Neural crest cell (in vitro differentiated cells): ENCODE data around the gene CHN2. TPM values are rescaled to one million over a fixed set of nuclear protein-coding genes. Genes with fewer than 3 reads are reported as not detected.

ENCODE experiments used
- DNase-seq: peaks from one replicate; pipeline ENCODE4 v3.0.0; 2021; ENCODE audit warnings: low read depth, mixed read lengths, low spot score
- H3K27ac Mint-ChIP-seq: one replicate; pipeline ENCODE4 v1.8.0; 2021; ENCODE audit warnings: mild to moderate bottlenecking, mixed read lengths; ENCODE audit not compliant: unreplicated experiment
- H3K27me3 Mint-ChIP-seq: 2 replicates; pipeline ENCODE4 v1.8.0; 2021; ENCODE audit warnings: low read depth, mild to moderate bottlenecking, mixed read lengths
- H3K36me3 Mint-ChIP-seq: 2 replicates; pipeline ENCODE4 v1.8.0; 2021; ENCODE audit warnings: low read depth, mild to moderate bottlenecking, mixed read lengths
- H3K4me1 Mint-ChIP-seq: 2 replicates; pipeline ENCODE4 v1.8.0; 2021; ENCODE audit warnings: mixed read lengths
- H3K4me3 Mint-ChIP-seq: one replicate; pipeline ENCODE4 v1.8.0; 2021; ENCODE audit warnings: mild to moderate bottlenecking, mixed read lengths
- H3K9me3 Mint-ChIP-seq: 2 replicates; pipeline ENCODE4 v1.8.0; 2021; ENCODE audit warnings: mixed read lengths
- CTCF ChIP-seq: fragments of 200-600 bp; sonication (generic); conservative IDR thresholded peaks from 2 replicates; pipeline ENCODE4 v1.5.0; 2021; ENCODE audit warnings: antibody characterized with exemption, mild to moderate bottlenecking
- long read RNA-seq: library from polyadenylated mRNA; unstranded; transcript quantifications from one replicate; pipeline ENCODE4 v2.0.0, GENCODE V29; 2020
- total RNA-seq: library from RNA; stranded (reverse); gene quantifications from 2 replicates; pipeline ENCODE4 v1.2.1, GENCODE V29; 2021

Gene CHN2
- 15.4 and 15.9 TPM in 2 replicates for total RNA-seq
- long read RNA-seq, transcript CHN2-208 (7 exons, 2,991 nt), result major isoform, 8 of 15 reads
- long read RNA-seq, partial matches to known transcripts, result 0 of 15 reads
- long read RNA-seq, other reads (novel, unspliced or antisense), result 4 of 15 reads

GRCh38 chr7:29194594-29195427, at the start of gene CHN2:
Gene CHN2 (plus strand): TSS chr7:29194775.
- H3K27ac Mint-ChIP-seq, result peak within 1 kb of the TSS; percentile 83
- peaks cover 64% of the 10 kb centered on the region for H3K27me3 Mint-ChIP-seq

GRCh38 chr7:29145553-29146056, 49.0 kb upstream of the CHN2 start:
- no peak for DNase-seq
- peaks cover 34% of the 10 kb centered on the region for H3K4me1 Mint-ChIP-seq
- H3K36me3 Mint-ChIP-seq, result peaks cover 2% of the 10 kb centered on the region
- H3K4me3 Mint-ChIP-seq, result peak overlapping the region; percentile 94
- H3K27me3 Mint-ChIP-seq, result peaks cover 28% of the 10 kb centered on the region
- peaks cover 2% of the 10 kb centered on the region for H3K9me3 Mint-ChIP-seq
- no peak for TF ChIP-seq CTCF
- peak overlapping the region; percentile 76 for H3K27ac Mint-ChIP-seq

More at GRCh38 chr7:29194594-29195427, at the start of gene CHN2:
- Mint-ChIP-seq H3K36me3 (no peaks in the 10 kb centered on the region), H3K9me3 (no peaks in the 10 kb centered on the region), H3K4me3 (peak within 1 kb of the TSS; percentile 88), H3K4me1 (peaks cover 10% of the 10 kb centered on the region)
- peak; percentile 53 for DNase-seq
- no peak for TF ChIP-seq CTCF

GRCh38 chr7:29146057-29146706, 48.4 kb upstream of the CHN2 start, which contains the start of gene CPVL:
Gene CPVL (minus strand): TSS chr7:29146537. CDS start chr7:29121061, 25,476 bp downstream.
- TF ChIP-seq CTCF, result no peak
- peaks cover 28% of the 10 kb centered on the region for H3K27me3 Mint-ChIP-seq
- peak; percentile 46 for DNase-seq
- H3K27ac Mint-ChIP-seq, result peak within 1 kb of the TSS; percentile 76
- peaks cover 33% of the 10 kb centered on the region for H3K4me1 Mint-ChIP-seq
- peaks cover 2% of the 10 kb centered on the region for H3K36me3 Mint-ChIP-seq
- peaks cover 2% of the 10 kb centered on the region for H3K9me3 Mint-ChIP-seq
- H3K4me3 Mint-ChIP-seq, result peak within 1 kb of the TSS; percentile 94

GRCh38 chr7:29146888-29147609, 47.5 kb upstream of the CHN2 start:
- Mint-ChIP-seq H3K36me3 (peaks cover 2% of the 10 kb centered on the region), H3K9me3 (peaks cover 2% of the 10 kb centered on the region), H3K4me3 (peak overlapping the region; percentile 94), H3K27ac (no peak overlapping the region), H3K4me1 (peaks cover 33% of the 10 kb centered on the region), H3K27me3 (peaks cover 28% of the 10 kb centered on the region)
- peak; percentile 42 for TF ChIP-seq CTCF
- no peak for DNase-seq

GRCh38 chr7:29147821-29148220, 46.8 kb upstream of the CHN2 start:
- TF ChIP-seq CTCF, result no peak
- Mint-ChIP-seq H3K36me3 (peaks cover 2% of the 10 kb centered on the region), H3K4me1 (peaks cover 33% of the 10 kb centered on the region), H3K27me3 (peaks cover 28% of the 10 kb centered on the region), H3K4me3 (peak overlapping the region; percentile 73), H3K27ac (no peak overlapping the region), H3K9me3 (peaks cover 2% of the 10 kb centered on the region)
- no peak for DNase-seq
